IMR-90 (cell line): ENCODE data around the gene GAL3ST1. TPM values are rescaled to one million over a fixed set of nuclear protein-coding genes. Genes with fewer than 3 reads are reported as not detected.

Experiments
- ATAC-seq: fragments of 200-7000 bp; cut with Tn5 transposase; 2 replicates; pipeline ENCODE4 v1.9.1; 2020; ENCODE audit warnings: low read depth, mild to moderate bottlenecking, moderate library complexity
- BruUV-seq: library from RNA; stranded (reverse); fragments of 400-500 nt; replicated peaks from 2 replicates; lab custom pipeline; 2021; lab: Mats Ljungman, UMichigan
- CTCF ChIA-PET: fragments of 300-600 bp; formaldehyde crosslinking; extraction: SDS; loops from one replicate; lab custom pipeline; 2021; ENCODE audit warnings: antibody characterized with exemption; lab: Yijun Ruan, JAX
- POLR2A ChIA-PET: fragments of 300-600 bp; sonication (Branson Sonifier 250); formaldehyde crosslinking; loops from one replicate; lab custom pipeline; 2022; ENCODE audit warnings: antibody characterized with exemption; ENCODE audit not compliant: unreplicated experiment; lab: Charles Lee
- DNase-seq: peaks from one replicate; pipeline ENCODE4 v3.0.0; 2013
- H2AFZ ChIP-seq: replicated peaks from 2 replicates; pipeline ENCODE3; 2013; ENCODE audit warnings: low read length, mild to moderate bottlenecking; ENCODE audit not compliant: poor library complexity
- H2AK5ac ChIP-seq: 2 replicates; pipeline ENCODE4 v1.6.1; 2013; ENCODE audit warnings: low read depth, low read length, inconsistent platforms
- H2AK9ac ChIP-seq: replicated peaks from 2 replicates; pipeline ENCODE3; 2013; ENCODE audit warnings: mild to moderate bottlenecking, low read depth, low read length, moderate library complexity; ENCODE audit not compliant: poor library complexity
- H2BK120ac ChIP-seq: 2 replicates; pipeline ENCODE4 v1.6.1; 2013; ENCODE audit warnings: low read depth, low read length, inconsistent platforms
- H2BK15ac ChIP-seq: 3 replicates; pipeline ENCODE4 v1.6.1; 2013; ENCODE audit warnings: low read depth, low read length, inconsistent platforms
- H2BK20ac ChIP-seq: 2 replicates; pipeline ENCODE4 v1.6.1; 2013; ENCODE audit warnings: low read depth, mild to moderate bottlenecking, inconsistent platforms, low read length, moderate library complexity
- H2BK5ac ChIP-seq: 2 replicates; pipeline ENCODE4 v1.6.1; 2013; ENCODE audit warnings: mild to moderate bottlenecking, low read depth, low read length, inconsistent platforms; ENCODE audit not compliant: poor library complexity, severe bottlenecking
- H3K14ac ChIP-seq: replicated peaks from 2 replicates; pipeline ENCODE4 v1.6.1; 2013; ENCODE audit warnings: low read depth, low read length, inconsistent platforms
- H3K18ac ChIP-seq: 2 replicates; pipeline ENCODE4 v1.6.1; 2013; ENCODE audit warnings: low read depth, low read length, control low read depth
- H3K23ac ChIP-seq: 2 replicates; pipeline ENCODE4 v1.6.1; 2013; ENCODE audit warnings: low read depth, low read length, inconsistent platforms
- H3K27ac ChIP-seq: 2 replicates; pipeline ENCODE4 v1.5.1; 2013; ENCODE audit warnings: mild to moderate bottlenecking, control low read depth, low read length; ENCODE audit not compliant: insufficient read depth
- H3K27me3 ChIP-seq: 2 replicates; pipeline ENCODE4 v1.6.1; 2013; ENCODE audit warnings: low read length; ENCODE audit not compliant: control insufficient read depth, insufficient read depth
- H3K36me3 ChIP-seq: 2 replicates; pipeline ENCODE4 v1.6.1; 2013; ENCODE audit warnings: low read length, mixed read lengths; ENCODE audit not compliant: control insufficient read depth, insufficient read depth
- H3K4ac ChIP-seq: 2 replicates; pipeline ENCODE4 v1.6.1; 2013; ENCODE audit warnings: low read depth, low read length, inconsistent platforms
- H3K4me1 ChIP-seq: 2 replicates; pipeline ENCODE4 v1.6.1; 2013; ENCODE audit warnings: low read length, mixed read lengths; ENCODE audit not compliant: control insufficient read depth, insufficient read depth
- H3K4me2 ChIP-seq: 2 replicates; pipeline ENCODE4 v1.6.1; 2013; ENCODE audit warnings: low read depth, mild to moderate bottlenecking, control low read depth, low read length, moderate library complexity
- H3K4me3 ChIP-seq: 2 replicates; pipeline ENCODE4 v1.5.1; 2013; ENCODE audit warnings: low read depth, mild to moderate bottlenecking, control low read depth, low read length, moderate library complexity; ENCODE audit not compliant: insufficient read depth
- H3K56ac ChIP-seq: 2 replicates; pipeline ENCODE4 v1.6.1; 2013; ENCODE audit warnings: low read length, inconsistent platforms; ENCODE audit not compliant: insufficient read depth; ENCODE audit errors: extremely low read depth
- H3K79me1 ChIP-seq, 2 experiments: 2 replicates each; pipeline ENCODE4 v1.6.1; 2013; ENCODE audit warnings: low read length in 2 of 2, inconsistent platforms in 1 of 2, low read depth in 1 of 2
- H3K9ac ChIP-seq: 2 replicates; pipeline ENCODE4 v1.6.1; 2013; ENCODE audit warnings: low read depth, low read length, control low read depth
- H3K9me1 ChIP-seq: 2 replicates; pipeline ENCODE4 v1.6.1; 2013; ENCODE audit warnings: low read length, inconsistent platforms; ENCODE audit not compliant: insufficient read depth
- H3K9me3 ChIP-seq: 2 replicates; pipeline ENCODE4 v1.6.1; 2013; ENCODE audit warnings: low read length; ENCODE audit not compliant: control insufficient read depth, insufficient read depth
- H4K20me1 ChIP-seq: 2 replicates; pipeline ENCODE4 v1.6.1; 2013; ENCODE audit warnings: low read length, inconsistent platforms; ENCODE audit not compliant: insufficient read depth
- H4K5ac ChIP-seq: 2 replicates; pipeline ENCODE4 v1.6.1; 2013; ENCODE audit warnings: mild to moderate bottlenecking, low read depth, low read length, control low read depth
- H4K8ac ChIP-seq, 2 experiments: 2 replicates each; pipeline ENCODE4 v1.6.1; 2013; ENCODE audit warnings: low read depth in 2 of 2, low read length in 2 of 2, control low read depth in 1 of 2, inconsistent platforms in 1 of 2
- H4K91ac ChIP-seq: 2 replicates; pipeline ENCODE4 v1.6.1; 2013; ENCODE audit warnings: low read depth, low read length, inconsistent platforms; ENCODE audit not compliant: insufficient read depth
- BHLHE40 ChIP-seq: fragments of 150-350 bp; IDR thresholded peaks from 2 replicates; pipeline ENCODE4 v1.6.1; 2016; ENCODE audit warnings: mild to moderate bottlenecking, low read depth, low read length
- CEBPB ChIP-seq: IDR thresholded peaks from 2 replicates; pipeline ENCODE4 v1.6.1; 2012; ENCODE audit warnings: low read depth, low read length, improper control_type of control experiment
- CHD1 ChIP-seq: IDR thresholded peaks from 2 replicates; pipeline ENCODE4 v1.6.1; 2012; ENCODE audit warnings: low read depth, low read length, improper control_type of control experiment
- CTCF ChIP-seq: conservative IDR thresholded peaks from 2 replicates; pipeline ENCODE4 v1.5.1; 2012; ENCODE audit warnings: mild to moderate bottlenecking, low read depth, low read length, improper control_type of control experiment
- FOS ChIP-seq: fragments of 150-350 bp; IDR thresholded peaks from 2 replicates; pipeline ENCODE4 v1.6.1; 2016; ENCODE audit warnings: low read depth, low read length
- MAFK ChIP-seq: IDR thresholded peaks from 2 replicates; pipeline ENCODE4 v1.6.1; 2012; ENCODE audit warnings: low read depth, low read length, improper control_type of control experiment
- MAZ ChIP-seq: IDR thresholded peaks from 2 replicates; pipeline ENCODE4 v1.6.1; 2012; ENCODE audit warnings: low read depth, mild to moderate bottlenecking, low read length, improper control_type of control experiment, moderate library complexity, borderline replicate concordance
- MXI1 ChIP-seq: IDR thresholded peaks from 2 replicates; pipeline ENCODE4 v1.6.1; 2012; ENCODE audit warnings: low read depth, mild to moderate bottlenecking, low read length, moderate library complexity, borderline replicate concordance
- NFE2L2 ChIP-seq: fragments of 150-350 bp; IDR thresholded peaks from 2 replicates; pipeline ENCODE4 v1.6.1; 2016; ENCODE audit warnings: low read depth, mild to moderate bottlenecking, low read length
- POLR2A ChIP-seq: IDR thresholded peaks from 2 replicates; pipeline ENCODE4 v1.6.1; 2012; ENCODE audit warnings: mild to moderate bottlenecking, low read depth, low read length
- RAD21 ChIP-seq: IDR thresholded peaks from 2 replicates; pipeline ENCODE4 v1.6.1; 2012; ENCODE audit warnings: low read length, improper control_type of control experiment
- RFX5 ChIP-seq: IDR thresholded peaks from 2 replicates; pipeline ENCODE4 v1.8.0; 2012; ENCODE audit warnings: low read depth, mild to moderate bottlenecking, low read length, moderate library complexity
- SMC3 ChIP-seq: fragments of 150-350 bp; IDR thresholded peaks from 2 replicates; pipeline ENCODE4 v1.6.1; 2016; ENCODE audit warnings: low read depth, mild to moderate bottlenecking, antibody characterized with exemption, low read length, moderate library complexity
- USF2 ChIP-seq: fragments of 150-350 bp; IDR thresholded peaks from 2 replicates; pipeline ENCODE4 v1.6.1; 2017; ENCODE audit warnings: mild to moderate bottlenecking, antibody characterized with exemption, low read length, low read depth
- WGBS, 2 experiments: methylation state at CpG; one replicate each; pipeline versions ENCODE4 v1.1.5 to v1.1.7; 2013; ENCODE audit warnings: missing lambda C conversion rate in 2 of 2; ENCODE audit not compliant: insufficient read length in 1 of 2; ENCODE audit errors: extremely low coverage in 2 of 2; 5-methylcytosine and 5-hydroxymethylcytosine counted together
- dilution Hi-C: fragments of 300-500 bp; cut with HindIII; formaldehyde crosslinking; loops from one replicate; pipeline ENCODE4 v1.14.3; 2018; ENCODE audit warnings: low sequenced_read_pairs; ENCODE audit not compliant: unreplicated experiment
- in situ Hi-C: fragments of 300-500 bp; cut with MboI; formaldehyde crosslinking; loops from 3 replicates; pipeline ENCODE4 v1.14.3; 2019; ENCODE audit warnings: low sequenced_read_pairs, inconsistent platforms, mixed read lengths
- intact Hi-C: fragments of 100-400 bp; cut with micrococcal nuclease; formaldehyde crosslinking; loops from 2 replicates; pipeline ENCODE4 v1.10.0; 2022
- polyA plus RNA-seq, 3 experiments: library from polyadenylated mRNA; depleted of rRNA; stranded (reverse); fragments of >200 nt; gene quantifications; 2 replicates each; pipeline ENCODE4 v1.2.3, GENCODE V29; 2012; ENCODE audit warnings: low replicate concordance in 1 of 3
- total RNA-seq: library from RNA; depleted of rRNA; stranded (reverse); fragments of >200 nt; gene quantifications from 2 replicates; pipeline ENCODE4 v1.2.3, GENCODE V29; 2012
- TF ChIP-seq, protein P1 (sequence below): fragments of 150-350 bp; IDR thresholded peaks from 2 replicates; pipeline ENCODE4 v1.6.1; 2016; ENCODE audit warnings: low read depth, mild to moderate bottlenecking, low read length, moderate library complexity, borderline replicate concordance

GAL3ST1 gene
- total and polyA plus RNA-seq, 2 of the 4 experiments (the other 2 are of a cell fraction), result not detected

GRCh38 chr22:30612789-30613188 is 38.3 kb upstream of the GAL3ST1 start:
- no peak overlapping the region for H3K18ac ChIP-seq
- whole genome bisulfite sequencing, 2 experiments, result 50% methylated on average over 2 of the region's 8 CpGs; no CpG with 5 or more reads in 1 of the 2 experiments
- H4K8ac ChIP-seq, result no peak overlapping the region
- no peak overlapping the region for H3K23ac ChIP-seq
- H3K4me3 ChIP-seq, result no peak overlapping the region
- H3K9me1 ChIP-seq, result peaks cover 8% of the 10 kb centered on the region
- dilution Hi-C loops, result no loop called here
- H3K14ac ChIP-seq, result no peak overlapping the region
- no peak overlapping the region for H4K5ac ChIP-seq
- POLR2A ChIA-PET, result no interaction called here
- H2BK120ac ChIP-seq, result no peak overlapping the region
- peaks cover 6% of the 10 kb centered on the region; the same call in 1 of the 2 replicates for H3K4me1 ChIP-seq
- BruUV-seq, result no TSS peak
- H3K27ac ChIP-seq, result no peak overlapping the region
- H3K27me3 ChIP-seq, result no peaks in the 10 kb centered on the region
- ATAC-seq (no peak), DNase-seq (no peak)
- H2BK20ac ChIP-seq, result no peak overlapping the region
- no peaks in the 10 kb centered on the region for H3K36me3 ChIP-seq
- TF ChIP-seq BHLHE40 (no peak), CTCF (no peak), NFE2L2 (no peak), USF2 (no peak), CEBPB (no peak), POLR2A (no peak), MAFK (no peak), MXI1 (no peak), FOS (no peak), CHD1 (no peak), RFX5 (no peak), SMC3 (no peak), RAD21 (no peak), MAZ (no peak)
- TF ChIP-seq, protein P1, sequence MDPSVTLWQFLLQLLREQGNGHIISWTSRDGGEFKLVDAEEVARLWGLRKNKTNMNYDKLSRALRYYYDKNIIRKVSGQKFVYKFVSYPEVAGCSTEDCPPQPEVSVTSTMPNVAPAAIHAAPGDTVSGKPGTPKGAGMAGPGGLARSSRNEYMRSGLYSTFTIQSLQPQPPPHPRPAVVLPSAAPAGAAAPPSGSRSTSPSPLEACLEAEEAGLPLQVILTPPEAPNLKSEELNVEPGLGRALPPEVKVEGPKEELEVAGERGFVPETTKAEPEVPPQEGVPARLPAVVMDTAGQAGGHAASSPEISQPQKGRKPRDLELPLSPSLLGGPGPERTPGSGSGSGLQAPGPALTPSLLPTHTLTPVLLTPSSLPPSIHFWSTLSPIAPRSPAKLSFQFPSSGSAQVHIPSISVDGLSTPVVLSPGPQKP, result no peak
- CTCF ChIA-PET, result interaction anchor here (0.5 to 0.7 kb wide), 2 partner anchors 7 to 16 kb away, joined by 4 to 5 read pairs; no protein-coding TSS in a partner anchor
- intact Hi-C loops, result no loop called here
- no peak overlapping the region for H4K91ac ChIP-seq
- no peak overlapping the region for H3K9ac ChIP-seq
- H2AK9ac ChIP-seq, result no peak overlapping the region
- no peak overlapping the region for H2BK5ac ChIP-seq
- no peak overlapping the region for H2BK15ac ChIP-seq
- no peaks in the 10 kb centered on the region for H3K79me1 ChIP-seq
- in situ Hi-C loops, result loop anchor here (10.0 kb wide), 1 partner anchor 292 kb away; no protein-coding TSS in a partner anchor
- H3K4ac ChIP-seq, result no peak overlapping the region
- H3K9me3 ChIP-seq, result no peaks in the 10 kb centered on the region
- H2AFZ ChIP-seq, result no peak overlapping the region
- no peaks in the 10 kb centered on the region for H4K20me1 ChIP-seq
- no peak overlapping the region for H3K56ac ChIP-seq
- no peak overlapping the region for H2AK5ac ChIP-seq
- H3K4me2 ChIP-seq, result no peak overlapping the region
